ENCODE measurements around the gene DPEP2. TPM values are rescaled to one million over a fixed set of nuclear protein-coding genes. Genes with fewer than 3 reads are reported as not detected.

Gene DPEP2
- total and polyA plus RNA-seq, 2 of the 13 experiments (the other 11 are each of a cell fraction or from before 2014, with no cell fraction given) = 0.18 TPM; not detected in 1

GRCh38 chr16:67966549-67967182 is 32.6 kb downstream of the DPEP2 start (continued):
- TF ChIP-seq KIAA2018 (CRISPR knock-in tag; IDR thresholded peaks at IDR 0.05; ENCODE audit: borderline replicate concordance) (no peak), SRY (CRISPR knock-in tag; IDR thresholded peaks at IDR 0.05) (no peak), ZBTB8A (CRISPR knock-in tag; IDR thresholded peaks at IDR 0.05; ENCODE audit: borderline replicate concordance, low read depth) (peak; percentile 50; the same call in 1 of the 2 replicates), ATF5 (CRISPR knock-in tag; IDR thresholded peaks at IDR 0.05; ENCODE audit: low read depth) (no peak), ZNF557 (CRISPR knock-in tag; IDR thresholded peaks at IDR 0.05) (no peak; the same call in 1 of the 2 replicates), ZSCAN29 (CRISPR knock-in tag; conservative IDR thresholded peaks at IDR 0.05) (no peak; the same call in 1 of the 2 replicates), TFDP2 (CRISPR knock-in tag; IDR thresholded peaks at IDR 0.05) (0 out of 2 replicates have a peak, but pooled peaks have one; percentile 24), SP4 (CRISPR knock-in tag; IDR thresholded peaks at IDR 0.05) (no peak), LRRFIP1 (CRISPR knock-in tag; conservative IDR thresholded peaks at IDR 0.05) (no peak), ZFP1 (CRISPR knock-in tag; IDR thresholded peaks at IDR 0.05) (no peak), MIER3 (CRISPR knock-in tag; IDR thresholded peaks at IDR 0.05; ENCODE audit: borderline replicate concordance) (no peak), KDM5A (IDR thresholded peaks at IDR 0.05; ENCODE audit: borderline replicate concordance, low read length) (no peak), PHF21A (CRISPR knock-in tag; IDR thresholded peaks at IDR 0.05) (no peak; the same call in 1 of the 2 replicates), PHB2 (IDR thresholded peaks at IDR 0.05; ENCODE audit: partially characterized antibody) (no peak), CHCHD3 (CRISPR knock-in tag; IDR thresholded peaks at IDR 0.05) (no peak; the same call in 1 of the 2 replicates), ZNF34 (CRISPR knock-in tag; IDR thresholded peaks at IDR 0.05; ENCODE audit: borderline replicate concordance) (peak; percentile 76; the same call in 1 of the 2 replicates)

Data from HepG2 (cell line).